COR-L47 (cell line): Measurements from ENCODE around the gene C9orf78.
A peak's percentile ranks its signal among the peaks of the same experiment; 100 is the strongest.
"Not testable (repeated sequence)": the region's sequence is repeated elsewhere in the genome, so short reads cannot be mapped to it uniquely, and the experiment has no call there.

Experiments used
- DNase-seq: peaks from one replicate; lab custom pipeline; 2025; lab: John Stamatoyannopoulos, UW

The C9orf78 gene

DNA sequence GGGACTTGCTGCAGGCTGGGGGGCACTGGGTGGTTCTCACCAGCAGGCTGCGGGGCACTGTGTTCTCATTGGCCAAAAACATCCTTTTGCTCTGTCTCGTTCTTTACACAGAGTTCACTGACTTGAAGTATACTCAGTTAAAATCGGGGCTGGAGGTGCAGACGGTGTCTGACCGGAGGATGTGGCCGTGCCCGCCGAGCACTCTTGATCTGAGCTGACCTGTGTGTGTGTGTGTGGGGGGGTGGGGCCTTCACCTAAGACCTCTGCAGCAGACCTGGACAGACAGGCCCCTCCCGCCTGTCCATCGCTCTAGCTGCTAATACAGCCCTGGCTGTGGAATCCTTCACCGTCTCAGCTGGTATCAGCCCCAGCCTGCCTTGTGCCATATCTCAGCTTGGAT, 25.0 kb downstream of the C9orf78 start:
- no peak for DNase-seq

DNA sequence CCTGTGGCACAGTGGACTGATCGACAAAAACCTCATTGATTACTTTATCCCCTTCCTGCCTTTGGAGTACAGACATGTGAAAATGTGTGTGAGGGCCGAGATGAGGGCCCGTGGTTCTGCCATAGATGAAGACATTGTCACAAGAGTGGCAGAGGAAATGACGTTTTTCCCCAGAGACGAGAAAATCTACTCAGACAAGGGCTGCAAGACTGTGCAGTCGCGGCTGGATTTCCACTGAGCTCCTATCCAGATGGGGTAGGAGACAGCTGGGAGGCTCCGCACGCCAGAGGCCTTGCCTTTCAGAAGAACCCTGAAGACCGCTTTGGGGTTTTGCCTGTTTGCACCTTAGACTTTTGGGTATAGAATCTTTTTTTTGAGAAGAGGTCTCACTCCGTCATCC, 25.7 kb downstream of the C9orf78 start:
- no peak for DNase-seq

DNA sequence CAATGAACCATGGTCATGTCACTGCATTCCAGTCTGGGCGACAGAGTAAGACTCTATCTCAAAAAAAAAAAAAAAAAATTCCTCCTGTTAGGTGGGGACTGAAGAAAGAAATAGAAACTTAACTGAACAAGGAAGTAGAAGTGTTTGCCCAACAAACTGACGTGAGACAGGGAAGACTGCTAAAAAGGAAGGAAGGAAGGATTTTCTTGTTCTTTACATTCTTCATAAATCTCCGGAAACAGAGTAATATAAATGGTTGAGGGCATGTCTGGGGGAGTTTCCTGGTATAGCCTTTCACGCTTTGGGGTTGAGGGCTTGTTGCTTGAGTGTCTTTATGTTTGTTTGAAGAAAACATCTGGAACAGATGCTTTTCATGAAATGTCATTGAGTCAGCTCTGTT, 29.0 kb downstream of the C9orf78 start:
- no peak for DNase-seq

DNA sequence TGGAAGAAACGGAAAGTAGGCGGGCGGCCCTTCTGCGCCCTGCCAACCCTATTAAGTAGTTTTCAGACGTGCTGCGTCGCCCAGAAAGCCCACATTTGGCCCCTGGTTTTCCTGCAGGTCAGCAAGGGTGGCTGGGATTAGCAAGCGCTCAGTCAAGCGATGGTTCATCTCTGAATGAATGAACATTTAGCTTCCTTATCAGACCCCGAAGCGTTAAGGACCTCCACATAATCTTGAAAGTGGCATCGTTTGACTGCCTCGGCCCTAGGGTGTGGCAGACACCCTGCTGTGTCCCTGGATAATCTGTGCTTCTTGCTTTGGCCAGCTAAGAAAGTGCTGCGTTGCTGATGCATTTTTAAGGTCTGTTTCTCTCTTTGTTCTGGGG, 31.4 kb downstream of the C9orf78 start:
- no peak for DNase-seq

DNA sequence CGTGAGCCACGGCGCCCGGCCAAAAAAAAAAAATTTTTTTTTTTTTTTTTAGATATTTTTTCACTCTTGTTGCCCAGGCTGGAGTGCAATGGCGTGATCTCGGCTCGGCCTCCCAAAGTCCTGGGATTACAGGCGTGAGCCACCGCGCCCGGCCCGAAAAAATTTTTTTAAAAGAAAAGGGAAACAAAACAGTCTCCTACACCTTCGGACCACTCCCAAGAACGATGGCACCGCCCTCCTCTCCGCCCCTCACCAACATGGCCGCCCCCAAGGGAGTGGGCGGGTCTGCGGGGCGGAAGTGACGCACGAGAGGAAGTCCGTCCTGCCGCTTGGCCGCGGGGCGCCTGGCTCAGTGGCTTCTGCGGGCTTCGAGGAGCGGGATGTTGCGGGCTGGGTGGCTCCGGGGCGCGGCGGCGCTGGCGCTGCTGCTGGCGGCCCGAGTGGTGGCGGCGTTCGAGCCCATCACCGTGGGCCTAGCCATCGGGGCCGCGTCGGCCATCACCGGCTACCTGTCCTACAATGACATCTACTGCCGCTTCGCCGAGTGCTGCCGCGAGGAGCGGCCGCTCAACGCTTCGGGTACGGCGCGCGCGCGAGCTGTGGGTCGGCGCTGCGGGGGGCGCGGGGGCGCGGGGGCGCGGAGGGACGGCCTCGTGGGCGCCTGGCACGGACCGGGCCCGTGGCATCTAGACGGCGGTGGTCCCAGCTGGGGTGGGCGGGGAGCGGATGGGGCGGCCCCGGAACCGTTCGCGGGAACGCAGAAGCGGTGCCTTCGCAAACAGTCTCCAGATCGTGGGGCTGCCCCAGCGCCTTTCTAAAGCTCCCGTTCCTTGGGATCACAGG, 32.0 kb downstream of the C9orf78 start, which contains the start of gene TOR1B:
TOR1B (plus strand) TSS at position 352 of the 843 bp plus-strand sequence; CDS start at position 381, 29 bp downstream.
- DNase-seq: peak; percentile 86

DNA sequence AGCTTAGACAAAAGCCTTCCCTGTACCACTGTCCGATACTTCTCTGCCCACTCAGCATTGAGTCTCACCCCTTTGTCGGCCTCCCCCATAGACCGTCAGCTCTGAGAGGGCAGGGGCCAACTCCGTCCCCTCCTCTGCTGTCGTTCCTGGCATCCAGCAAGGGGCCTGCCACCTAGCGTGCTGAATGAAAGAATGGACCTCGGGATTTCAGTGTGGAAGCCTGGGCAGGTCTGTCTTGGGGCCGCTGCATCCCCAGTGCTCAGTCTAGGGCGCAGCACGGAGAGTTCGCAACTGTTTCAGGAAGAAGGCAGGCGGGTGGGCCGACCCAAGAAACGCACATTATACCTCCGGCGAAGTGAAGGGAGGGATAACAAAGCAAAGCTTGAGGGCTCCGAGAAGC, 33.6 kb downstream of the C9orf78 start:
- no peak for DNase-seq

DNA sequence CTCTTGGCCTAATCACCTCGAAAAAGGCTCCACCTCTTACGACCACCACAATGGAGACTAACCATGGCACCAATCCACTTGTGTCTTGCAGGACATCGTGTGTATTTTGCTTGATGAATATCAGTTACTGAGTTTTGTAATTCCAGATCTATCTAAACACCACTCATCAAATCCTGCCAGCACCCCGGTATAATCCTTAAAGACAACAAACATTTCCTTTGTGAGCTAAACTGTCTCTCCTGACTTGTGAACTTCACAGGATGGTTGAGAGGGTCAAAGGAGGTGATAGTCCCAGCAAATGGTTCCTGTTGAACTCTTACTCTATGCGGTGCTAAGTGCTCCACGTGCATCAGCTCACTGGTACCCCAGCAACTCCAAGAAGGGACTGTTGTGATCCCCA, 36.1 kb downstream of the C9orf78 start:
- DNase-seq: no peak

DNA sequence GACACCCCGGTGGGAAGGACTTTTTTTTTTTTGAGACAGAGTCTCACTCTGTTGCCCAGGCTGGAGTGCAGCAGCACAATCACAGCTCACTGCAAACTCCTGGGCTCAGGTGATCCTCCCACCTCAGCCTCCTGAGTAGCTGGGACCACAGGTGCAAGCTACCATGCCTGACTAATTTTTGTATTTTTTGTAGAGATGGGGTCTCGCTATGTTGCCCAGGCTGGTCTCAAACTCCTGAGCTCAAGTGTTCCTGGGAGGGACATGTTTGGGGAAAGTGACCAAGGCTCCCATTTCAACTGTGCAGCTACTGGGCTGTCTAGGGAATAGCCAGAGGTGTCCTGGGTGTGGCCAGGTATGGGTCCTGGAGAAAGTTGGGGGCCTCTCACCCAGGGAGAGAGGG, 39.0 kb downstream of the C9orf78 start:
- DNase-seq: not testable (repeated sequence)

DNA sequence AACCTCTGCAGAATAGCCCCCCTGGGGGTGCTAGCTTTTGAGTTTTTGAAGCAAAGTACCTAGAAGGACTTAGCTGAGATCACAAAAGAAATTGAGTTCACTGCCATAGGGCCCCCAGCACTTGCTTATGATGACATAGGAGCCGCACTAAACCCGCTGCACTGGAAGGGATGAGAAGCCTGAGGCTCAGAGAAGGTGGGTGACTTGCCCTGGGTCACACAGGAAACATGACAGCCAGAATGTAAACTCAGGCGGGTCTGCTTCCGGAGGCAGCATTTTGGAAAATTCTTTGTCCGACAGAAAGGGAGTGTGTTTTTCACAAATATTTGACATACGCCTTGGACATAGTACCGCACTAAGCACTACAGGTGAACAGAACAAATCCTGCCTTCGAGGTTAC, 40.5 kb downstream of the C9orf78 start:
- DNase-seq: no peak

DNA sequence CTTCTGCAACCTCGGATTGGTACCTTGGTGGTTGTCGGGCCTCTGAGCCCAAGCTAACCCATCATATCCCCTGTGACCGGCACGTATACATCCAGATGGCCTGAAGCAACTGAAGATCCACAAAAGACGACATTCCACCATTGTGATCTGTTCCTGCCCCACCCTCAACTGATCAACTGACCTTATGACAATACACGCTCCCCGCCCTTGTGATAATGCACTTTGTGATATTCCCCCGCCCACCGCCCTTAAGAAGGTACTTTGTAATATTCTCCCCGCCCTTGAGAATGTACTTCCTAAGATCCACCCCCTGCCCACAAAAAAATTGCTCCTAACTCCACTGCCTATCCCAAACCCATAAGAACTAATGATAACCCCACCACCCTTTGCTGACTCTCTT, 48.6 kb downstream of the C9orf78 start:
- DNase-seq: no peak

DNA sequence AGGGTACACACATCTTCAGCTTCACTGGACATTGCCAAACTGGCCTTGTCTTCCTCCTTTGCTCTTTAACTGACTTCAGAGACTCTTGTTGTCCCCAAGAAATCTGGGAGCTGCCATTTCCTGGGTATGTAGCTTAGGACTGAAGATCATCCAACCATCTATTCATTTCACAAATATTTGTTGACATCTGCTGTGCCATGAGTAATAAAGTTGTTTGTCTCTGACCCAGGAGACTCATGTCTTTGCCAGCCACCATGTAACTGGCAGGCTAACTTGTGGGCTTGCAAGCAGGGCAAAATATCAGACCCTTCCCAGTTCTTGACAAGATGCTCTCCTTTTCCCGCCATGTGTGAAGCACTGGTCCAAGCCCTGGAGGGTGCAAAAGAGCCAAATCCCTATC, 49.2 kb downstream of the C9orf78 start:
- DNase-seq: no peak

DNA sequence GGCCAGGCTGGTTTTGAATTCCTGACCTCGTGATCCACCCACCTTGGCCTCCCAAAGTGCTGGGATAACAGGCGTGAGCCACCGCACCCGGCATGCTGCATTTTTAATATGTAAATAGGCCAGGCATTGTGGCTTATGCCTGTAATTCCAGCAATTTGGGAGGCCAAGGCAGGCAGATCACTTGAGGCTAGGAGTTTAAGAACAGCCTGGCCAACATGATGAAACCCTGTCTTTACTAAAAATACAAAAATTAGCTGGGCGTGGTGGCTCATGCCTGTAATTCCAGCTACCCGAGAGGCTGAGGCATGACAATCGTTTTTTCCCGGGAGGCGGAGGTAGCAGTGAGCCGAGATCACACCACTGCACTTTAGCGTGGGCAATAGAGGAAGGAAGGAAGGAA, 50.1 kb downstream of the C9orf78 start:
- not testable (repeated sequence) for DNase-seq

DNA sequence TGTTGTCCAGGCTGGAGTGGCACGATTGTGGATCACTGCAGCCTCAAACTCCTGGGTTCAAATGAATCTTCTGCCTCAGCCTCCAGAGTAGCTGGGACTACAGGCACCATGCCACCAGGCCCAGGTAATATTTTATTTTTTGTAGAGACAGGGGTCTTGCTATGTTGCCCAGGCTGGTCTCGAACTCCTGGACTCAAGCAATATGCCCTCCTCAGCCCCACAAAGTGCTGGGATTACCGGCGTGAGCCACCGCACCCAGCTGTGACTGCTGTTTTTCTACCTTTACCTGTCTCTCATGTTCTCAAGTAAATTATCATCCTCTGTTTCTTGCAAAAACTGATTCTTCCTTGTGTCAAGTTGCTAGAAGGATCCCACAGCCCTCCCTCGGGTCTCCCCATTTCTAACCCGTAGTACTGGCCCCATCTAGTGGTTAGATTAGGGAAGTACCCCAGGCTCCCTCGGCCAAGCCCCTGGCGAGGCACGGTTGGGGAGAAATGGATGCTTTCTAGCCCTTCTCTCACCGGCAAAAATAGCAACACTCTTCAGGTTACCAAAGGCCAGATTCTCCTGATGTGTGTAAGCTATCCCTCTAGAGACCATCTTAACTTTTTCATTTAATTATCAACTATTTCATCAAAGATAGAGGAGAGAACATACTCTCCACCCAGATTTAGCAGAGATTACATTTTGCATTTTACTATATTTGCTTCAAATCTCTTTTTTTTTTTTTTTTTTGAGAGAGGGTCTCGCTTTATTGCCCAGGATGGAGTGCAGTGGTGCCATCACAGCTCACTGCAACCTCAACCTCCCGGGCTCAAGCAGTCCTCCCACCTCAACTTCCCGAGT, 51.3 kb downstream of the C9orf78 start:
- peak; percentile 49 for DNase-seq

DNA sequence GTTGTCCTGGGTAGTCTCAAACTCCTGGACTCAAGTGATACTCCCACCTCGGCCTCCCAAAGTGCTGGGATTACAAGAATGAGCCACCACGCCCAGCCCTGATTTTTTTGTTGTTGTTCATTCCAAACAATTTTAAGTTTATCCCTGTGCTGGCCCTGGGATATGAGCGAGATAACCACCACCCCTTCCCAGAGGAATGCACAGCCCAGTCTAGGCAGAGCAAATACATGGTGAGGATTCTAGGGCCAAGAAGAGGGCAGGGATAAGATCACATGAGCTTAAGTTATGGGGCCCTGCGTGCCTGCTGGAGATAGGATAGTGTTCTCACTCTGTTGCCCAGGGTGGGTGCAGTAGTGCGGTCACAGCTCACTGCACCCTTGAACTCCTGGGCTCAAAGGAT, 53.1 kb downstream of the C9orf78 start:
- no peak for DNase-seq

DNA sequence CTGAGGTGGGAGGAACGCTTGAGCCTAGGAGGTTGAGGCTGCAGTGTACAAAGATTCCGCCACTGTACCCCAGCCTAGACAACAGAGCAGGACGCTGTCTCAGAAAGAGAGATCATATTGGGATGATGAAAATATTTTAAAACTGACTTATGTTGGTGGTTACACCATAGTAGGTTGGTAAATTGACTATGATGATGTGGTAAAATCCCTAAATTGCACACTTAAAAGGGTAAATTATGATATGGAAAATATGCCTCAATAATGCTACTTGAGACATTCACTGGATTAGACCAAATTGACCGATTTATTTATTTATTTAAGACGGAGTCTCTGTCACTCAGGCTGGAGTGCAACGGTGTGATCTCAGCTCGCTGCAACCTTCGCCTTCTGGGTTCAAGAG, 53.9 kb downstream of the C9orf78 start:
- DNase-seq: no peak

DNA sequence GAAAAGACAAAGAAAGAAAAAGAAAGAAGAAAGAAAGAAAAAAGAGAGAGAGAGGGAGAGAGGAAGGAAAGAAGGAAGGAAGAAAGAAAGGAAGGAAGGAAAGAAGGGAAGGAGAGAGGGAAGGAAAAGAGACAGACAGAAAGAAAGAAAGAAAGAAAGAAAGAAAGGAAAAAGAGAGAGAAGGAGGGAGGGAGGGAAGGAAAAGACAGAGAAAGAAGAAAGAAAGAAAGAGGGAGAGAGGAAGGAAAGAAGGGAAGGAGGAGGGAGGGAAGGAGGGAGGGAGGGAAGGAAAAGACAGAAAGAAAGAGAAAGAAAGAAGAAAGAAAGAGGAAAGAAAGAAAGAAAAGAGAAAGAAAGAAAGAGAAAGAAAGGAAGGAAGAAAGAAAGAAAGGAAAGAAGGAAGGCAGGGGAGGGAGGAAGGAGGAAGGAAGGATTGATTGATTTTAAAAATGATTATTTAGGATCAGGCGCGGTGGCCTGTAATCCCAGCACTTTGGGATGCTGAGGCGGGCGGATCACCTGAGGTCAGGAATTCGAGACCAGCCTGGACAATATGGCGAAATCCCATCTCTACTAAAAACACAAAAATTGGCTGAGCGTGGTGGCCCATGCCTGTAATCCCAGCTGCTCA, 55.4 kb downstream of the C9orf78 start:
- no peak for DNase-seq

DNA sequence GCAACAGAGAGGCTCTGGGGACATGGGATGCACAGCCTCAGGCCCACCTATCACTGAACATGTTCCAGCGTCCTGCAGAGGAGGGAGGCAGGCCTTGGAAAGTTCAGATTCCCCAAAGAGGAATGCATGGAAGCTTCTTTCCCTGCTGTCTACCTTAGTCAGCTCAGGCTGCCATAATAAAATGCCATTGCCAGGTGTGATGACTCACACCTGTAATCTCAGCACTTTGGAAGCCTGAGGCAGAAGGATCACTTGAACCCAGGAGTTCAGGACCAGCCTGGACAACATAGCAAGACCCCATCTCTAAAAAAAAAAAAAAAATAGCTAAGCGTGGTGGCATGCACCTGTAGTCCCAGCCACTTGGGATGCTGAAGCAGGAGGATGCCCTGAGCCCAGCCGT, 56.6 kb downstream of the C9orf78 start:
- DNase-seq: no peak

DNA sequence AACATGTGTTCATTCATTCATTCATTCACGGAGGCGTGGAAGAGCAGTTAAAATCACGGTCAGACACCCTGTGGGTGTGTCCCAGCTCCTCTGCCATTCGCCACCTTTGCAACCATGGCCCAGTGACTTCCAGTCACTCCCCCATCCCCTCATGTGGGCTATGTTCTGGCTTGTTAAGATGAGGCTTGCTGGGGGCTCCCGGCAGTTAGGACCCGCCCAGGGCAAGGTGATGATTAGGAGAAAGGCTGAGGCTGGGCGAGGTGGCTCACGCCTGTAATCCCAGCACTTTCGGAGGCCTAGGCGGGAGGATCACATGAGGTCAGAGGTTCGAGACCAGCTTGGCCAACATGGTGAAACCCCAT, 57.3 kb downstream of the C9orf78 start:
- no peak for DNase-seq
